Activated CD4-positive, alpha-beta T cell treated with anti-CD3 and anti-CD28 coated beads, Interleukin-2, amount 50 U/mL, for 4 hours (primary cell): ENCODE data around the gene ATAD3C.
"Not testable (repeated sequence)": the region's sequence is repeated elsewhere in the genome, so short reads cannot be mapped to it uniquely, and the experiment has no call there.

ENCODE experiments used
- DNase-seq, 2 experiments: peaks; one replicate each; pipeline ENCODE4 v3.0.0-alpha.2; 2020

ATAD3C gene

GRCh38 chr1:1432274-1432950 is 17.1 kb upstream of the ATAD3C start:
- no peak for DNase-seq

- DNase-seq, result no peak
Observed at GRCh38 chr1:1432951-1433803, 16.3 kb upstream of the ATAD3C start.

GRCh38 chr1:1433804-1434130 is 15.7 kb upstream of the ATAD3C start:
- DNase-seq, result peak; percentile 41 to 56

- DNase-seq, result no peak
Observed at GRCh38 chr1:1434131-1434823, 15.2 kb upstream of the ATAD3C start.

- no peak for DNase-seq
Observed at GRCh38 chr1:1434824-1435105, 14.7 kb upstream of the ATAD3C start.

- peak; percentile 44 to 48 for DNase-seq
Observed at GRCh38 chr1:1435106-1435903, 14.2 kb upstream of the ATAD3C start, which contains the start of gene VWA1. Gene VWA1 (plus strand): TSS chr1:1435690. CDS start chr1:1435749, 59 bp downstream.

GRCh38 chr1:1435911-1436629 is 13.4 kb upstream of the ATAD3C start:
- no peak for DNase-seq

GRCh38 chr1:1436630-1437032 is 12.9 kb upstream of the ATAD3C start:
- no peak for DNase-seq

- DNase-seq, result no peak
Observed at GRCh38 chr1:1437033-1437903, 12.2 kb upstream of the ATAD3C start.

GRCh38 chr1:1437904-1438376 is 11.5 kb upstream of the ATAD3C start:
- DNase-seq, result no peak

GRCh38 chr1:1438531-1439381 is 10.7 kb upstream of the ATAD3C start:
- DNase-seq, result no peak

GRCh38 chr1:1439546-1440261 is 9.8 kb upstream of the ATAD3C start:
- no peak for DNase-seq

- no peak for DNase-seq
Observed at GRCh38 chr1:1440262-1441001, 9.1 kb upstream of the ATAD3C start.

GRCh38 chr1:1441002-1441888 is 8.2 kb upstream of the ATAD3C start:
- peak; percentile 45 to 51 for DNase-seq

GRCh38 chr1:1442069-1442770 is 7.3 kb upstream of the ATAD3C start:
- DNase-seq, result no peak

GRCh38 chr1:1446631-1447030 is 2.9 kb upstream of the ATAD3C start:
- not testable (repeated sequence) for DNase-seq

GRCh38 chr1:1450616-1451015 is 1.1 kb downstream of the ATAD3C start:
- not testable (repeated sequence) for DNase-seq
